Breast epithelium (tissue), 4 donors: ENCODE data around the gene RNF112. TPM values are rescaled to one million over a fixed set of nuclear protein-coding genes. Genes with fewer than 3 reads are reported as not detected.
A peak's percentile ranks its signal among the peaks of the same experiment; 100 is the strongest.
"Not testable (repeated sequence)": the region's sequence is repeated elsewhere in the genome, so short reads cannot be mapped to it uniquely, and the experiment has no call there.

Experiments used
- DNase-seq, 2 donors: peaks; one replicate each; pipeline ENCODE4 v3.0.0-alpha.2; 2019; ENCODE audit warnings: low spot score in 2 of 2
- H3K27ac ChIP-seq, 2 donors: fragments of 200-600 bp; sonication (generic) in 1 of 2; one replicate each; pipeline ENCODE4 v1.5.1; 2016 to 2019; ENCODE audit warnings: mild to moderate bottlenecking in 1 of 2
- H3K27me3 ChIP-seq, 2 donors: fragments of 200-600 bp; sonication (generic) in 1 of 2; one replicate each; pipeline versions ENCODE4 v1.5.1 to v1.6.0; 2017 to 2019; ENCODE audit warnings: control low read depth in 1 of 2, mild to moderate bottlenecking in 1 of 2
- H3K36me3 ChIP-seq: fragments of 200-600 bp; one replicate; pipeline ENCODE4 v1.5.1; 2019
- H3K4me1 ChIP-seq, 2 donors: fragments of 200-600 bp; sonication (generic); one replicate each; pipeline ENCODE4 v1.5.1; 2016 to 2019; ENCODE audit warnings: control low read depth in 1 of 2
- H3K4me3 ChIP-seq, 3 donors: fragments of 200-600 bp; sonication (generic); 1 replicate in 2 of 3; 2 replicates in 1 of 3; pipeline ENCODE4 v1.5.1; 2016 to 2019; ENCODE audit warnings: mild to moderate bottlenecking in 3 of 3, moderate library complexity in 2 of 3
- H3K9me3 ChIP-seq, 2 donors: fragments of 200-600 bp; sonication (generic) in 1 of 2; one replicate each; pipeline ENCODE4 v1.5.1; 2016 to 2019; ENCODE audit warnings: control low read depth in 1 of 2
- CTCF ChIP-seq, 3 donors: fragments of 450-650 bp; IDR thresholded peaks; one replicate each; pipeline ENCODE4 v1.5.1; 2016 to 2017; ENCODE audit warnings: antibody characterized with exemption in 3 of 3, mild to moderate bottlenecking in 3 of 3, moderate library complexity in 3 of 3
- POLR2A ChIP-seq: fragments of 450-650 bp; IDR thresholded peaks from one replicate; pipeline ENCODE4 v1.6.1; 2016; ENCODE audit warnings: antibody characterized with exemption, mild to moderate bottlenecking, moderate library complexity
- POLR2AphosphoS5 ChIP-seq, 3 donors: sonication (generic); formaldehyde crosslinking; IDR thresholded peaks; one replicate each; pipeline ENCODE4 v1.6.1; 2017; ENCODE audit warnings: antibody characterized with exemption in 3 of 3
- intact Hi-C: fragments of 100-400 bp; cut with DNase I; formaldehyde crosslinking; loops from one replicate; pipeline ENCODE4 v1.15.1; 2023; ENCODE audit warnings: low total_unique reads
- total RNA-seq, 3 donors: library from RNA; depleted of rRNA; stranded (reverse); fragments of >200 nt; gene quantifications; one replicate each; pipeline ENCODE4 v1.1.0, GENCODE V29; 2016

RNF112 gene
- total RNA-seq, 3 donors from 2014 or later = 0.96 to 2.9 (median 2.3) TPM

GRCh38 chr17:19443148-19443547 lies 32.1 kb downstream of the RNF112 start:
- Histone ChIP-seq H3K9me3 (peaks cover 0 to 5% of the 10 kb centered on the region in 2 donors), H3K4me1 (peaks cover 0 to 5% of the 10 kb centered on the region in 2 donors), H3K27me3 (no peaks in the 10 kb centered on the region), H3K27ac (no peak overlapping the region), H3K36me3 (no peaks in the 10 kb centered on the region), H3K4me3 (no peak overlapping the region)
- TF ChIP-seq CTCF (IDR thresholded peaks at IDR 0.05) (no peak), POLR2AphosphoS5 (IDR thresholded peaks at IDR 0.05) (no peak), POLR2A (no peak)
- DNase-seq = no peak
- intact Hi-C loops = no loop called here

- H3K27ac ChIP-seq = no peak overlapping the region
- no peaks in the 10 kb centered on the region for H3K27me3 ChIP-seq
- intact Hi-C loops = loop anchor here (5.0 kb wide), 1 partner anchor 83 kb away; the partner anchor contains the start of gene B9D1
- no peak overlapping the region for H3K4me3 ChIP-seq
- TF ChIP-seq POLR2A = no peak
- TF ChIP-seq POLR2AphosphoS5 (IDR thresholded peaks at IDR 0.05) = no peak
- TF ChIP-seq CTCF (IDR thresholded peaks at IDR 0.05) = no peak
- H3K36me3 ChIP-seq = no peaks in the 10 kb centered on the region
- no peak for DNase-seq
- H3K4me1 ChIP-seq = peaks cover 5 to 6% of the 10 kb centered on the region in 2 donors
- peaks cover 0 to 5% of the 10 kb centered on the region in 2 donors for H3K9me3 ChIP-seq
These were observed 34.1 kb downstream of the RNF112 start for GRCh38 chr17:19445105-19445504.

GRCh38 chr17:19446577-19446976 lies 35.5 kb downstream of the RNF112 start:
- not testable (repeated sequence) for H3K4me3 ChIP-seq, H3K4me1 ChIP-seq, H3K36me3 ChIP-seq, DNase-seq, H3K9me3 ChIP-seq, H3K27me3 ChIP-seq
- intact Hi-C loops = loop anchor here (5.0 kb wide), 1 partner anchor 84 kb away; the partner anchor contains the start of gene B9D1
- H3K27ac ChIP-seq = peak overlapping the region; percentile 82 to 91

- Histone ChIP-seq H3K9me3 (peaks cover 0 to 5% of the 10 kb centered on the region in 2 donors), H3K4me3 (no peak overlapping the region), H3K4me1 (peaks cover 5 to 6% of the 10 kb centered on the region in 2 donors), H3K27ac (peak overlapping the region; percentile 82 to 91), H3K27me3 (no peaks in the 10 kb centered on the region), H3K36me3 (no peaks in the 10 kb centered on the region)
- intact Hi-C loops = loop anchor here (5.0 kb wide), 1 partner anchor 85 kb away; the partner anchor contains the start of gene B9D1
- DNase-seq = peak; percentile 60 to 68
- TF ChIP-seq POLR2A = no peak
- TF ChIP-seq POLR2AphosphoS5 (IDR thresholded peaks at IDR 0.05) = peak in 2 of 3 donors; percentile 41 to 47
- TF ChIP-seq CTCF (IDR thresholded peaks at IDR 0.05) = peak; percentile 95 to 99 (median 98)
These were observed 36.1 kb downstream of the RNF112 start for GRCh38 chr17:19447085-19447583.

GRCh38 chr17:19448341-19449268 lies 37.6 kb downstream of the RNF112 start:
- Histone ChIP-seq H3K9me3 (no peaks in the 10 kb centered on the region), H3K27ac (peak overlapping the region; percentile 82 to 91), H3K4me3 (no peak overlapping the region), H3K4me1 (peaks cover 5 to 6% of the 10 kb centered on the region in 2 donors), H3K36me3 (no peaks in the 10 kb centered on the region), H3K27me3 (no peaks in the 10 kb centered on the region)
- TF ChIP-seq POLR2AphosphoS5 (IDR thresholded peaks at IDR 0.05) (peak in 2 of 3 donors; percentile 36 to 66), POLR2A (no peak), CTCF (IDR thresholded peaks at IDR 0.05) (no peak)
- peak in 1 of 2 donors; percentile 71 for DNase-seq
- intact Hi-C loops = loop anchor here (5.0 kb wide), 1 partner anchor 86 kb away; the partner anchor contains the start of gene B9D1
